Measurements from ENCODE around the gene CALML4. TPM values are rescaled to one million over a fixed set of nuclear protein-coding genes. Genes with fewer than 3 reads are reported as not detected.

CALML4 gene
- total RNA-seq, 1 experiment from 2014 or later = 7.0 TPM

GRCh38 chr15:68150187-68150586, 54.9 kb downstream of the CALML4 start:
- Histone ChIP-seq H4K20me1 (ENCODE audit: insufficient read depth, low read depth, low read length) (no peaks in the 10 kb centered on the region), H3K36me3 (ENCODE audit: insufficient read depth, low read length) (peaks cover 31% of the 10 kb centered on the region; the same call in 1 of the 2 replicates), H3K9me3 (ENCODE audit: low read length) (no peaks in the 10 kb centered on the region)

GRCh38 chr15:68149059-68149458, 56.1 kb downstream of the CALML4 start:
- Histone ChIP-seq H3K4me1 (ENCODE audit: low read length) (peaks cover 13% of the 10 kb centered on the region), H3K9me3 (ENCODE audit: low read length) (no peaks in the 10 kb centered on the region), H2AFZ (ENCODE audit: low read length) (no peak overlapping the region), H3K27ac (ENCODE audit: low read length) (no peak overlapping the region), H3K9ac (ENCODE audit: low read length) (no peak overlapping the region), H3K36me3 (ENCODE audit: insufficient read depth, low read length) (peaks cover 35% of the 10 kb centered on the region; the same call in 1 of the 2 replicates), H3K9me2 (replicated peaks; ENCODE audit: insufficient read depth, low read length) (no peaks in the 10 kb centered on the region), H3K27me3 (ENCODE audit: low read length) (no peaks in the 10 kb centered on the region), H3K4me3 (ENCODE audit: low read length) (no peak overlapping the region), H3K79me2 (ENCODE audit: low read length) (peaks cover 69% of the 10 kb centered on the region), H4K20me1 (ENCODE audit: insufficient read depth, low read depth, low read length) (no peaks in the 10 kb centered on the region), H3K4me2 (ENCODE audit: low read depth, low read length, poor library complexity, severe bottlenecking) (no peak overlapping the region)
- no peak for DNase-seq

More at GRCh38 chr15:68150187-68150586, 54.9 kb downstream of the CALML4 start:
- Histone ChIP-seq H3K27ac (ENCODE audit: low read length) (no peak overlapping the region), H2AFZ (ENCODE audit: low read length) (no peak overlapping the region), H3K4me3 (ENCODE audit: low read length) (no peak overlapping the region), H3K9ac (ENCODE audit: low read length) (no peak overlapping the region), H3K79me2 (ENCODE audit: low read length) (peaks cover 64% of the 10 kb centered on the region), H3K4me2 (ENCODE audit: low read depth, low read length, poor library complexity, severe bottlenecking) (no peak overlapping the region), H3K27me3 (ENCODE audit: low read length) (no peaks in the 10 kb centered on the region), H3K9me2 (replicated peaks; ENCODE audit: insufficient read depth, low read length) (no peaks in the 10 kb centered on the region), H3K4me1 (ENCODE audit: low read length) (peaks cover 9% of the 10 kb centered on the region)
- no peak for DNase-seq

- no peak overlapping the region for H2AFZ ChIP-seq (ENCODE audit: low read length)
- H3K9me3 ChIP-seq (ENCODE audit: low read length) = no peaks in the 10 kb centered on the region
- H3K27me3 ChIP-seq (ENCODE audit: low read length) = no peaks in the 10 kb centered on the region
- no peak overlapping the region for H3K4me3 ChIP-seq (ENCODE audit: low read length)
- H3K4me2 ChIP-seq (ENCODE audit: low read depth, low read length, poor library complexity, severe bottlenecking) = no peak overlapping the region
- peaks cover 22% of the 10 kb centered on the region for H3K4me1 ChIP-seq (ENCODE audit: low read length)
- no peak for DNase-seq
- H3K79me2 ChIP-seq (ENCODE audit: low read length) = peaks cover 73% of the 10 kb centered on the region
- no peak overlapping the region for H3K27ac ChIP-seq (ENCODE audit: low read length)
- H4K20me1 ChIP-seq (ENCODE audit: insufficient read depth, low read depth, low read length) = no peaks in the 10 kb centered on the region
- H3K9me2 ChIP-seq (replicated peaks; ENCODE audit: insufficient read depth, low read length) = no peaks in the 10 kb centered on the region
- no peak overlapping the region for H3K9ac ChIP-seq (ENCODE audit: low read length)
- peaks cover 27% of the 10 kb centered on the region; the same call in 1 of the 2 replicates for H3K36me3 ChIP-seq (ENCODE audit: insufficient read depth, low read length)
These were observed 57.1 kb downstream of the CALML4 start for GRCh38 chr15:68148039-68148438.

GRCh38 chr15:68145706-68146105, 59.4 kb downstream of the CALML4 start:
- Histone ChIP-seq H3K9ac (ENCODE audit: low read length) (no peak overlapping the region), H4K20me1 (ENCODE audit: insufficient read depth, low read depth, low read length) (no peaks in the 10 kb centered on the region), H3K79me2 (ENCODE audit: low read length) (peaks cover 80% of the 10 kb centered on the region)

GRCh38 chr15:68143785-68144184, 61.3 kb downstream of the CALML4 start:
- Histone ChIP-seq H3K9me2 (replicated peaks; ENCODE audit: insufficient read depth, low read length) (no peaks in the 10 kb centered on the region), H3K27me3 (ENCODE audit: low read length) (no peaks in the 10 kb centered on the region), H3K4me1 (ENCODE audit: low read length) (peaks cover 28% of the 10 kb centered on the region), H4K20me1 (ENCODE audit: insufficient read depth, low read depth, low read length) (no peaks in the 10 kb centered on the region), H3K4me2 (ENCODE audit: low read depth, low read length, poor library complexity, severe bottlenecking) (no peak overlapping the region), H3K79me2 (ENCODE audit: low read length) (peaks cover 84% of the 10 kb centered on the region), H2AFZ (ENCODE audit: low read length) (no peak overlapping the region), H3K4me3 (ENCODE audit: low read length) (no peak overlapping the region), H3K27ac (ENCODE audit: low read length) (no peak overlapping the region), H3K9me3 (ENCODE audit: low read length) (no peaks in the 10 kb centered on the region), H3K9ac (ENCODE audit: low read length) (no peak overlapping the region), H3K36me3 (ENCODE audit: insufficient read depth, low read length) (peaks cover 29% of the 10 kb centered on the region; the same call in 1 of the 2 replicates)
- no peak for DNase-seq

More at GRCh38 chr15:68145706-68146105, 59.4 kb downstream of the CALML4 start:
- Histone ChIP-seq H3K4me2 (ENCODE audit: low read depth, low read length, poor library complexity, severe bottlenecking) (no peak overlapping the region), H3K27ac (ENCODE audit: low read length) (no peak overlapping the region), H3K4me3 (ENCODE audit: low read length) (no peak overlapping the region), H2AFZ (ENCODE audit: low read length) (no peak overlapping the region), H3K9me2 (replicated peaks; ENCODE audit: insufficient read depth, low read length) (no peaks in the 10 kb centered on the region), H3K9me3 (ENCODE audit: low read length) (no peaks in the 10 kb centered on the region), H3K36me3 (ENCODE audit: insufficient read depth, low read length) (peaks cover 27% of the 10 kb centered on the region; the same call in 1 of the 2 replicates), H3K4me1 (ENCODE audit: low read length) (peaks cover 15% of the 10 kb centered on the region), H3K27me3 (ENCODE audit: low read length) (no peaks in the 10 kb centered on the region)
- DNase-seq = no peak

- H3K36me3 ChIP-seq (ENCODE audit: insufficient read depth, low read length) = peaks cover 29% of the 10 kb centered on the region; the same call in 1 of the 2 replicates
These were observed 62.0 kb downstream of the CALML4 start for GRCh38 chr15:68143129-68143528.

More at GRCh38 chr15:68143129-68143528, 62.0 kb downstream of the CALML4 start:
- H3K79me2 ChIP-seq (ENCODE audit: low read length) = peaks cover 84% of the 10 kb centered on the region
- H4K20me1 ChIP-seq (ENCODE audit: insufficient read depth, low read depth, low read length) = no peaks in the 10 kb centered on the region
- no peak for DNase-seq
- no peak overlapping the region for H2AFZ ChIP-seq (ENCODE audit: low read length)
- H3K9me3 ChIP-seq (ENCODE audit: low read length) = no peaks in the 10 kb centered on the region
- H3K4me1 ChIP-seq (ENCODE audit: low read length) = peaks cover 28% of the 10 kb centered on the region
- no peaks in the 10 kb centered on the region for H3K27me3 ChIP-seq (ENCODE audit: low read length)
- H3K4me3 ChIP-seq (ENCODE audit: low read length) = no peak overlapping the region
- H3K9me2 ChIP-seq (replicated peaks; ENCODE audit: insufficient read depth, low read length) = no peaks in the 10 kb centered on the region
- H3K27ac ChIP-seq (ENCODE audit: low read length) = no peak overlapping the region
- H3K9ac ChIP-seq (ENCODE audit: low read length) = no peak overlapping the region
- H3K4me2 ChIP-seq (ENCODE audit: low read depth, low read length, poor library complexity, severe bottlenecking) = no peak overlapping the region

Other genes starting within 250 kb of the CALML4 start
- gene PIAS1, start 151.0 kb downstream of the CALML4 start, total RNA-seq (2014; rRNA removed; shearing (Covaris generic); ENCODE audit: low replicate concordance) = 33.2 and 106 TPM in 2 replicates
- 30.2 and 80.0 TPM in 2 replicates for gene CLN6, start 24.4 kb upstream of the CALML4 start, total RNA-seq (2014; rRNA removed; shearing (Covaris generic); ENCODE audit: low replicate concordance)
- gene FEM1B, start 72.4 kb upstream of the CALML4 start, total RNA-seq (2014; rRNA removed; shearing (Covaris generic); ENCODE audit: low replicate concordance) = 24.4 and 47.5 TPM in 2 replicates
- gene ITGA11, start 226.8 kb upstream of the CALML4 start, total RNA-seq (2014; rRNA removed; shearing (Covaris generic); ENCODE audit: low replicate concordance) = not detected in 2 replicates

All from Karpas-422 (cell line).